Activated CD8-positive, alpha-beta memory T cell treated with anti-CD3 and anti-CD28 coated beads, Interleukin-2, amount 50 U/mL, for 1 hour (primary cell): ENCODE data around the gene FOXL1.
A peak's percentile ranks its signal among the peaks of the same experiment; 100 is the strongest.

Source experiments
- DNase-seq: peaks from one replicate; pipeline ENCODE4 v3.0.0-alpha.2; 2020; ENCODE audit errors: extremely low read depth

The FOXL1 gene

DNA sequence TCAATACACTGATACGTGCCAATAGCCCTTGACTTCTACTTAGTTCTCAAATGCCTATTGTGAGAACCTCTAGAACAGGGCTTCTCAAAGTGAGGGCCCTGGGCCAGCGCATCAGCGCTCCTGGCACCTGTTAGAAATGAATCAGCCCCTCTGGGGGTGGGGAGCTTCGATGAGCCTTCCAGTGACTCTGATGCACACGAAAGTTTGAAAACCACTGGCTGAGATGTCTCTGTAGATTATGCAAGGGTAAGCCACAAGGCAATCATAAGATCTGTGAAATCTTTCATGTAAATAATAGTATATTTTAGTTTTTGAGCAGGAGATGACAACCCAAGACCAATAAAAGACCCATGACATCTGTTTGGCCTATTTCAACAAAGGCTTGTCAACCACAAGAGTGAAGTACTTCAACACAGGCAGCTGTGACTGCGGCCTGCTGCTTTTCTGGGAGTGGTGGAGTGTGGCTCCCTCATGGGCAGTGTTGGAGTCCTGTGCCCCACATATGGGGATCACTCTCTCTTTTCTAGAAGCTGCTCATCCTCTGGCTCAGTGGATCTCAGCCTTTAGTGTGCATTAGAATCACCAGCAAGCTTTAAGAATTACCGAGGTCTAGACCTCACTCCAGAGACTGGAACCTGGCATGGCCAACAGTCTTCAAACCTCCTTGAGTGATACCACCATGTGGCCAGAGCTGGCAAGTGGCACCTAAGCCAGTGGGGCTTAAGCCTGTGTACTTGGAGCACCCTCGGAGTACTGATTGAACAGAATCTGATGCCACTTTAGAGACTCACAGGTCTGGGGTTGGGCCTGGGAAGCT, 29.1 kb upstream of the FOXL1 start:
- DNase-seq = no peak

DNA sequence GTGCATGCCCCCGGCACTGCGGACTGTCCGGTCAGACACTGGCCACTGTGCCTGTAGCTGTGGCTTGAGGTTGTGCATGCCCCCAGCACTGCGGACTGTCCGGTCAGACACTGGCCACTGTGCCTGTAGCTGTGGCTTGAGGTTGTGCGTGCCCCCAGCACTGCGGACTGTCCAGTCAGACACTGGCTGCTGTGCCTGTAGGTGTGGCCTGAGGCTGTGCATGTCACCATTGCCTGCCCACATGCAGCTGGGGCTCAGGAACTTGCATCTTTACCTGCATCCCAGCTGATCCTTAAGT, 28.5 kb upstream of the FOXL1 start:
- DNase-seq = no peak

DNA sequence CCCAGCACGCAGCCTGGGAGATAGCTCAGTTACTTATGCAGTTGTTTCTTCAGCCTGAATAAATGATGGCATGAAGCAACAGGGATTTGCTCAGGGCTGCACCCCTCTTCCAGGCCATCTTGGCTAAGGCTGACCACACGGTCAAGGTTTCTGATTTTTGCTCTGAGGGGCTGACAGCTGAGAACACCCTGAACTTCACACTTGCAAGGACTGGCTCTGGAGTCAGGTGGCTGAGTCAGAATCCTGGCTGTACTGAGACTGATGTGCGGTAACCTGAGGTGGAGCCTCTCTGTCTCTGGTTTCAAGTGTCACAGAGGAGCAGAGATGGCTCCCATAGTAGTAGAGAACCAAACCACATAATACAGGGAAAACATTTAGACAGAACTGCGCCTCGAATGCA, 28.1 kb upstream of the FOXL1 start:
- no peak for DNase-seq

DNA sequence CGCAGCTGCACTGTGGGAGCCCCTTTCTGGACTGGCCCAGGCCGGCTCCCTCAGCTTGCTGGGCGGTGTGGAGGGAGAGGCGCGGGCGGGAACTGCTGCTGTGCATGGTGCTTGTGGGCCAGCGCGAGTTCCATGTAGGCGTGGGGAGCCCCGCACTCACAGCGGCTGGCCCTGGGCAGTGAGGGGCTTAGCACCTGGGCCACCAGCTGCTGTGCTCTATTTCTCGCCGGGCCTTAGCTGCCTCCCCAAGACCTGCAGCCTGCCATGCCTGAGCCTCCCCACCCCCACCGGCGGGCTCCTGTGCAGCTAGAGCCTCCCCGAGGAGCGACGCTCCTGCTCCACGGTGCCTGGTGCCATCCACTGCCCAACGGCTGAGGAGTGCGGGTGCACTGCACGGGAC, 25.0 kb upstream of the FOXL1 start:
- no peak for DNase-seq

DNA sequence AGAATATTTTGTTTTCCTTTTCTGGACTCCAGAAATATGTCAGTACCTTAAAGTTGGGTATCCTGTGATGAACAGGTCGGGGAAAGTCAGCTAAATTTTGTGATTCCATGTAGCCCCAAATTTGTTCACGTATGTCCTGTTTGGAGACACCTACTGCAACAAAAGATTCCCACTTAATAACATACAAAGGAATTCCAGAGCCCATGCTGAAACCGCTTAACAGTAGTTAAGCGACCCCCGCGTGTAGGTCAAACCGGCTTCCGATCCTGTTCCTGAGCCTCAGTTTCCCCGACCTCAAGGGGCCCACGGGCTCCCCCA, 23.8 kb upstream of the FOXL1 start:
- no peak for DNase-seq

DNA sequence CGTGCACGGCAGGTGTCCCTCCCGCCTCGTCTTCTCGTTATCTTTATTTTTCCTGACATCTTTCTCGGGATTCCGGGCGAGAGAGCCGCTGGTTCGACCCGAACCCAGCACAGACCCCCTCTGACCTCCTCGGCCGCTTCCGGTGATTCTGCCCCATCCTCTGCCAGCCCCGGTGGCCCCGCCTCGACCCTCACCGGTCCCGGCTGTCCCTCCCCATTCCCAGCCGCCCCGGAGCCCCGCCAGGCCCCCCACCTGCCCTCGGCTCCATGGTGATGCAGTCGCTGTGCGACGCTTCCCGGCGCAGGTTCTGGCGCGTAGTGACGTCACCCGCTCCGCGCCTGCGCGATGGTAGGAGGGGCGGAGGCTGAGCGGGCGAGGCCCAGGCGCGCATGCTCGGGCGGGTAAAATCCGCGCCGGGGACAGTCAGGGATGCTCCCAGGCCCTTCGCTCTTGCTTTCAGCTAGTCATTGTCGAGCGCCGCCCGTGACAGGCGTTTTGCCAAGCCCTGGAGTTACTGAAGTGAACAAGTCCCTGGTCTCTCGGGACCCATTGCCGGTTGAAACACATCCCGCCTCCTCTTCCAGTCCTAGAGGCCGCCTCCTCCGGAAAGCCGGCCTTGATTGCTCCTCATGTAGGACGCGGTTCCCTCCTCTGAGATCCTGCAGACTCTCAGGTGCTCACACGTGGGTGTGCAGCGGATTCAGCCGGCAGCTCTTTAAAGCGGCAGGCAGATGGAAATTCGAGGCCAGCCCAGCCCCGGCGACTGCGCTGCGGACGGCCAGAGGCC, 23.2 kb upstream of the FOXL1 start, which contains the start of gene MTHFSD:
Gene MTHFSD (minus strand): TSS at position 319 of the 787 bp plus-strand sequence. CDS start 51 bp downstream, at position 268.
- peak; percentile 77 for DNase-seq

DNA sequence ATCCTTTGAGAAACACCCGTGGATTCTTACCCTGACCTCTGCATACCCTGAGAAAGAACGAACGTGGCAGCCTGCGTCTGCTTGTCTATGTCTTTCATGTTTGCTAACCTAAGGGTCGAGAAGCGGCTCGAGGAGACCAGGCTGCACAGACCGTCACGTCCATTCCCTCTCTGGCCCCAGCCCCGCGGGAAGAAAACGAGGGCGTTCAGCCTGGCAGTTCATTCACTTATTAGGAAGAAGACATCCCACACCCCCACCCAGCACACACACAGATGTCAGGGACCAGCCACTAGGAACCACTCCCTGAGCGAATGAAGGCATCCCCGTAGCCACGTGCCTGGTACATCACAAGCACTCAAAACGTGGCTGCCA, 22.7 kb upstream of the FOXL1 start:
- DNase-seq = no peak

DNA sequence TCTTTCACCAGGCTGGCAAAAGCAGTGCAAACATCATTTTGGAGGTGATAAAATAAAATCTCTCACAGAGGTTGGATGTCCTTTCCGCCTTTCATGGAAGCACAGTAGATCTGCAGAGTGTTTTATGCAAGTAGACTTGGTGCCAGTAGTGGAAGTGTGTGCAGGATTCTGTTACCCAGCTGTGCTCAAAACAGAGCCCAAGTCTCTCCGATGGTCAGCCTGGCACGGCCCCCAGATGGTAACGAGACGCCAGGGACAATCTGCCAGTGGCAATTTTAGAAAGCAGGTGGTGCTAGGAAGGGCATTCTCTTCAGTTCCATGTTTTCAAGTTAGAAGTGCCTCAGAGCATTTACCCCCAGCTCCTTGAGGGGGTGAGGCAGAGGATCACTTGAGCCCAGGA, 21.8 kb upstream of the FOXL1 start:
- DNase-seq = no peak

DNA sequence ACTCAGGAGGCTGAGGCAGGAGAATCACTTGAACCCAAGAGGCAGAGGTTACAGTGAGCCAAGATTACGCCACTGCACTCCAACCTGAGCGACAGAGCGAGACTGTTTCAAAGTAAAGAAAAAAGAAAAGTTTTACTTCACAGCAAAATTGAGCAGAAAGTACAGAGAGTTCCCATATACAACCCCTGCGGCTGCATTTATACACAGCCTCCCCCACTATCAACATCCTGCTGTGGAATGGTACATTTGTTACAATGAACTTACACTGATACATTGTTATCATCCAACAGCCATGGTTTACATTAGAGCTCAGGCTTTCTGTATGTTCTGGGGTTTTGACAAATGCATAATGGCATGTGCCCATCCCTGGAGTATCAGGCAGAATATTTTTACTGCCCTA, 20.8 kb upstream of the FOXL1 start:
- no peak for DNase-seq

DNA sequence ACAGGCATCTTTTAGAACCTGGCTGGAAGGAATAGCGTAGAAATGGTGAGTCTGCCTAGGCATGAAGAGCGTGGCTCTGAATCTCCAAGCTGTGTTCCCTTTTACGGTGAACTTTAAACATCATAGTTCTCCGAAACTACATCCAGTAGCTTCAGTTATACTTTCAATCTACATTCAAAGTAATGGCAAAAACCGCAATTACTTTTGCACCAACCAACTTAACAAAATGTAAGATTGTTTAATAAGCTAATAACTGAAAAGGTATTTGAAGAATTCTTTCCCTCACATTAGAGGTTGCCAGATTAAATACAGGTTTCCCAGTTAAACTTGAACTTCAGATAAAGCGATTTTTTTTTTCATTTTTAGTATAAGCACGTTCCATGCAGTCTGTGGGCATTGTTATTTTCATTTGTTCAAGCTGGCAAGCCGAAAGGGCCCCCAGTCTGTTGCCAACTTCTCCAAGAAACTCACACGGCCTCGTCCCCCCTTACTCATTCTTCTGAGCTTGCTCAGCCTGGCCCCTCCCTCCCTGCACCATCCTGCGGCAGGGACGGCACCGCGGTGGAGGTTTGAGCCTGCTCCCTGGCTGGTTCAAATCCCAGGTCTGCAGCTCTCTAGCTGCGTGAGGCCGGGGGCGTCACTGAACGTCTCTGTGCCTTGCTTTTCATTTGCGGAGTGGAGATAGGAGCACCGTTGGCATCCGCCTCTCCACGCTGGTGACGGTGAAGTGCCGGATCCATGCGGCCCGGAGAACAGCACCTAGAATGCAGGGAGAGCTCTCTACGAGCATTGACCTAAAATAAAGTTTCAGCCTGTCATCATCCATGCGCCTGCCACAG, 19.8 kb upstream of the FOXL1 start:
- DNase-seq = no peak

DNA sequence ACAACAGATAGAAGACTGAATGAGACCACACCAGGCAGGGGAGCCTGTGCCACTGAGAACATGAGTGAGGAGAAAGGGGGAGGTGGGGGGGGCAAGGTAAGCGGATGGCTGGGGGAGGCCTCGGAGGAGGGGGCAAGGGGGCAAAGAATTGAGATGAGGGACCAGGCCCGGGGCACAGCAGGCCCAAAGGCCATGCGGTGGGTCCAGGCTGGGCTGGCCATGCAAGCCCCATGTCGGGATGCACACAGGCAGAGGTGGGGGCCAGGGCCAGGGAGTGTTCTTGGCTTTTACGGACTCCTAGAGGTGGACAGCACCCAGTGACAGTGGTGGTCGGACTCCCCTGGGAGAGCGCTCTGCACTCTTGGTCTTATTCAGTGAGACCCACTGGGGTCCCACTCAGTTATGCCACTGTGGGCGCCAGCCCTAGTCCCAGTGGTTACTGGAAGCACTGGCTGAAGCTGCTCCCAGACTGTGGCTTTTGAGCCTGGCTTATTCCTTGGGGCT, 18.5 kb upstream of the FOXL1 start:
- no peak for DNase-seq

DNA sequence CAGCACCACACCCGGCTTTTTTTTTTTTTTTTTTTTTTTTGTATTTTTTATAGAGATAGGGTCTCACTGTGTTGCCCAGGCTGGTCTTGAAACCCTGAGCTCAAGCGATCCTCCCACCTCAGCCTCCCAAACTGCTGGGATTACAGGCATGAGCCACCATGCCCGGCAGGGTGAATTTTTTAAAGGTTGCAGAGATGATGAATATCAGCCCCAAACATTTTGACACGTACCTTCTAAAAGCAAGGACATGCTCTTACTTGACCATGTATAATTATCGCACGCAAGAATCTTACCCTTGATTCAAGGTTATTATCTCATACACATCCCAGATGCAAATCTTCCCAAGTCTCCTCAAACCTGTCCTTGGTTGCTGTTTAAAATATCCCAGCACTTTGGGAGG, 16.0 kb upstream of the FOXL1 start:
- DNase-seq = no peak

DNA sequence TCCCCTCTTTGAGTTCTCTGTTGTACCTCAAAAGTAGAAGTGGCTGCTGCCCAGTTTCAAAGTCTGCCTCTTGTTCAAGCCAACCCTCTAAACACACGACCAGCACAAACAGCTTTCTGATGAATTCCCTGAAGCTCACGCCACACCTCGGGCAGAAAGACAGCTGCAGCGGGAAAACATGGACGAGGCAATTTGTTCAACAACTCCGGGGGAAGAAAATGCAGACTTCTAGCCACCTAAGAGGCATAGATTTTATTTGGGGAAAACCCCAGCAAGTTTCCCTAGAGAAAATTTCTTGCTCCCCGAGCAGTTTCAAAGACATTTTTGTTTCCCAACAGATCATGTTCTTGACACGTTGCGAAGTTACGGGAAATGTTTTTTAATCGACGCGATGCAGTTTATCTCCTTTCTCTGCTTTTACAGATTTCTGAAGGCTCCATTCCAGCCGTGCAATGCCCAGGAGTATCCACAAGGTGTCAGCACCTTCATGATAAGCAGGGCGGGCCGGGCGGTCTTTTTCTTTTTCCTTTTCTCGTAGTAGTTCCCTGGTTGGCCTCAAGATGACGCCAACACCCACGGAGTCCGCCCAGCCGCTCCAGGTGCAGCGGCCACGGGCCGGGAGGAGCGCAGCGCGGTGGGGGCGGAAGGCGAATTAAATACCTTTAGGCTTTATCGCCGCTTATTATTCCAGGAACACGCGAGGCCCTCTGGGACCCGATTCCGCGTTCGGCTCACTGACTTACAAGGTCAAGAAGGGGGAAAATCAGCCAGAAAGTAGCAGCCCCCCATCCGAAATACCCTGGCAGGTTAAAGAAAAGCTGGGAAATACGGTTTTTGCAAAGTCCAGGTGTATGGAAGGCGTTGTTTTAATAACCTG, 14.6 kb upstream of the FOXL1 start:
- peak; percentile 71 for DNase-seq

DNA sequence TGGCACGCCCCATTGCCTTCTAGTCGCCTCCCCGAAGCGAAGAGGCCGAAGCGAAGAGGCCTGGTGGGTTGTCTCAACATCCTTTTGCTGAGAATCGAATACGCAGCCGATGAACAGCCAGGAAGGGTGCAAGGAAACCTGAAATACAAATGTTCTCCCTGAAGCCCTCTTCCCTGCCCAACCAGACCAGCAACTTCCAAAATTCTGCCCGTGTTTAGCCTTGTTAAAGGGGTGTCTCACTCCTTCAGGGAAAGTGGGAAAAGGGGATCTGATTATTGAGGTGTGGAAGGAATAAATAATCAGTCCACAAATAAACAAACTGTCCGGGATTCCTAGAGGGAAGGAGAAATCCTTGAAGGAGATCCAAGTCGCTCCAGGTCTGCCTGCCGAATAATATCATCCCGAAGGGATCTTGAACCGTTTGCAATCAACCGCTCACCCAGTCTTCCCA, 13.1 kb upstream of the FOXL1 start:
- no peak for DNase-seq

DNA sequence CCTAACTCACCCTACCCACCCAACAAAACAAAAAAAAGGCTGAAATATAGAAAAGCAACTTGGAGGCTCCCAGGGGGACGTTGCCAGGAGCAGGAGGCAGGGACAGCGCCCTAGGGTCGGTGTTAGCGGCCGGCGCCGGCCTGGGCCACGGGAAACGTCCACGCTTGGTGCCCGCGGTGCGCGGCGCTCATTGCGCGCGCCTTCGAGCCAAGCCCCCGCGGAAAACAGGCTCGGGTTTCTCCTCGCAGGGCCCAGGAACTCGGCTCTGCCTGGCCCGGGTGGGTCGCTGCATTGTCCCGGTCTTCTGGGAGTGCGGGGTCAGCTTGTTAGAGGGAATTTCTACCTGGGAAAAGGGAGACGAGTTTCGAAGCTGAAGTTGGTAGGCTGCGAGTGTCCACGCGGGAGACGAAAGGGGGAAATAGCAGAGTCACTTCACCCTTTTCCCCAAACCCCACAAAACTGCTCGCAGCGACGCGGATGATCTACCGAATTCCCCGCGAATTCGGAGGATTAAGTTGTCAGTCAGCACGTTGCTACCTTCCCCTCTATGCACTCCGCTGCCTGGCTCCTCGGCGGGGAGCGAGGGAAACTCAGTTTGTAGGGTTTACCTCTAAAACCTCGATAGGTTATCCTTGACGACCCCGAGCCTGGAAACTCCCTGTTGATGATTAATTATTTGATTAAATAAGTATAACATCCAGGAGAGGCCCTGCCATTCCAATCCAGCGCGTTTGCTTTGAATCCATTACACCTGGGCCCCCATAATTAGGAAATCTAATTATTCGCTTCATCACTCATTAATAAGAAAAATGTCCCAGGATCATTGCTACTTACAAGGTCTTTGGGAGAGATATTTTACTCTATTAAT, 12.5 kb upstream of the FOXL1 start:
- DNase-seq = no peak

DNA sequence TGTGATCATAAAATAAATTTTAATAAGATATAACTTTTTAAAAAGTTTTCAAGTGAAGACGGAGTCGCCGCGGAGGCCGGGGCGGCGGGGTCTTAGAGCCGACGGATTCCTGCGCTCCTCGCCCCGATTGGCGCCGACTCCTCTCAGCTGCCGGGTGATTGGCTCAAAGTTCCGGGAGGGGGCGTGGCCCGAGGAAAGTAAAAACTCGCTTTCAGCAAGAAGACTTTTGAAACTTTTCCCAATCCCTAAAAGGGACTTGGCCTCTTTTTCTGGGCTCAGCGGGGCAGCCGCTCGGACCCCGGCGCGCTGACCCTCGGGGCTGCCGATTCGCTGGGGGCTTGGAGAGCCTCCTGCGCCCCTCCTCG, 11.8 kb upstream of the FOXL1 start, which contains the start of gene FOXC2:
Gene FOXC2 (plus strand): TSS at position 229 of the 365 bp plus-strand sequence. CDS start 507 bp downstream, outside the sequence.
- no peak for DNase-seq

DNA sequence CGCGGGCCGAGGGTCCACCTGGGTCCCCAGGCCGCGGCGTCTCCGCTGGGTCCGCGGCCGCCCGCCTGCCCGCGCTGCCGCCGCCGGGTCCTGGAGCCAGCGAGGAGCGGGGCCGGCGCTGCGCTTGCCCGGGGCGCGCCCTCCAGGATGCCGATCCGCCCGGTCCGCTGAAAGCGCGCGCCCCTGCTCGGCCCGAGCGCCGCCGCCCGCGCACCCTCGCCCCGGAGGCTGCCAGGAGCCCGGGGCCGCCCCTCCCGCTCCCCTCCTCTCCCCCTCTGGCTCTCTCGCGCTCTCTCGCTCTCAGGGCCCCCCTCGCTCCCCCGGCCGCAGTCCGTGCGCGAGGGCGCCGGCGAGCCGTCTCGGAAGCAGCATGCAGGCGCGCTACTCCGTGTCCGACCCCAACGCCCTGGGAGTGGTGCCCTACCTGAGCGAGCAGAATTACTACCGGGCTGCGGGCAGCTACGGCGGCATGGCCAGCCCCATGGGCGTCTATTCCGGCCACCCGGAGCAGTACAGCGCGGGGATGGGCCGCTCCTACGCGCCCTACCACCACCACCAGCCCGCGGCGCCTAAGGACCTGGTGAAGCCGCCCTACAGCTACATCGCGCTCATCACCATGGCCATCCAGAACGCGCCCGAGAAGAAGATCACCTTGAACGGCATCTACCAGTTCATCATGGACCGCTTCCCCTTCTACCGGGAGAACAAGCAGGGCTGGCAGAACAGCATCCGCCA, 11.2 kb upstream of the FOXL1 start:
- DNase-seq = no peak

DNA sequence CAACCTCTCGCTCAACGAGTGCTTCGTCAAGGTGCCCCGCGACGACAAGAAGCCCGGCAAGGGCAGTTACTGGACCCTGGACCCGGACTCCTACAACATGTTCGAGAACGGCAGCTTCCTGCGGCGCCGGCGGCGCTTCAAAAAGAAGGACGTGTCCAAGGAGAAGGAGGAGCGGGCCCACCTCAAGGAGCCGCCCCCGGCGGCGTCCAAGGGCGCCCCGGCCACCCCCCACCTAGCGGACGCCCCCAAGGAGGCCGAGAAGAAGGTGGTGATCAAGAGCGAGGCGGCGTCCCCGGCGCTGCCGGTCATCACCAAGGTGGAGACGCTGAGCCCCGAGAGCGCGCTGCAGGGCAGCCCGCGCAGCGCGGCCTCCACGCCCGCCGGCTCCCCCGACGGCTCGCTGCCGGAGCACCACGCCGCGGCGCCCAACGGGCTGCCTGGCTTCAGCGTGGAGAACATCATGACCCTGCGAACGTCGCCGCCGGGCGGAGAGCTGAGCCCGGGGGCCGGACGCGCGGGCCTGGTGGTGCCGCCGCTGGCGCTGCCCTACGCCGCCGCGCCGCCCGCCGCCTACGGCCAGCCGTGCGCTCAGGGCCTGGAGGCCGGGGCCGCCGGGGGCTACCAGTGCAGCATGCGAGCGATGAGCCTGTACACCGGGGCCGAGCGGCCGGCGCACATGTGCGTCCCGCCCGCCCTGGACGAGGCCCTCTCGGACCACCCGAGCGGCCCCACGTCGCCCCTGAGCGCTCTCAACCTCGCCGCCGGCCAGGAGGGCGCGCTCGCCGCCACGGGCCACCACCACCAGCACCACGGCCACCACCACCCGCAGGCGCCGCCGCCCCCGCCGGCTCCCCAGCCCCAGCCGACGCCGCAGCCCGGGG, 10.4 kb upstream of the FOXL1 start:
- DNase-seq = no peak
